ENCODE results near the gene KMT2D. TPM values are rescaled to one million over a fixed set of nuclear protein-coding genes. Genes with fewer than 3 reads are reported as not detected.

The KMT2D gene
- total and polyA plus RNA-seq, 10 of the 15 experiments (the other 5 are each of a cell fraction or from before 2014, with no cell fraction given): 0.51 to 71.5 (median 10.4) TPM

GRCh38 chr12:49018261-49019119 lies 42.1 kb downstream of the KMT2D start, which contains the start of gene PRKAG1 (continued):
- TF ChIP-seq POU2F2 (IDR thresholded peaks at IDR 0.05; ENCODE audit: borderline replicate concordance, low read depth, low read length) (peak; percentile 90), EGR1 (IDR thresholded peaks at IDR 0.05; ENCODE audit: borderline replicate concordance in 1 of 2, low read depth in 2 of 2, low read length in 2 of 2) (peak in 1 of 2 experiments; percentile 28; a peak in 1 of 3 replicates), CHD2 (IDR thresholded peaks at IDR 0.05; ENCODE audit: borderline replicate concordance, low read depth, low read length) (0 out of 2 replicates have a peak, but pooled peaks have one; percentile 47), CBX3 (IDR thresholded peaks at IDR 0.05; ENCODE audit: borderline replicate concordance, low read depth) (no peak), TARDBP (IDR thresholded peaks at IDR 0.05; ENCODE audit: borderline replicate concordance) (no peak; the same call in 1 of the 2 replicates), BACH1 (IDR thresholded peaks at IDR 0.05; ENCODE audit: borderline replicate concordance) (peak; percentile 64), ATF2 (IDR thresholded peaks at IDR 0.05; ENCODE audit: low read length) (0 out of 2 replicates have a peak, but pooled peaks have one; percentile 41), SREBF2 (IDR thresholded peaks at IDR 0.05; ENCODE audit: low read length) (peak; percentile 61; the same call in 1 of the 2 replicates), MLLT1 (IDR thresholded peaks at IDR 0.05) (peak; percentile 59; the same call in 1 of the 2 replicates), RFX5 (IDR thresholded peaks at IDR 0.05; ENCODE audit: low read depth, low read length) (0 out of 2 replicates have a peak, but pooled peaks have one; percentile 47), SMAD5 (IDR thresholded peaks at IDR 0.05; ENCODE audit: low read depth) (peak; percentile 84; the same call in 1 of the 2 replicates), MEF2A (IDR thresholded peaks at IDR 0.05; ENCODE audit: insufficient read depth, low read depth, low read length) (no peak; the same call in 1 of the 2 replicates), ZNF687 (IDR thresholded peaks at IDR 0.05) (peak; percentile 83), NKRF (conservative IDR thresholded peaks at IDR 0.05) (peak; percentile 61), NFIC (IDR thresholded peaks at IDR 0.05; ENCODE audit: low read depth, low read length) (peak; percentile 55; the same call in 1 of the 2 replicates), CREB1 (IDR thresholded peaks at IDR 0.05; ENCODE audit: low read depth) (peak; percentile 96), SMARCA5 (IDR thresholded peaks at IDR 0.05) (peak; percentile 84), GABPA (IDR thresholded peaks at IDR 0.05; ENCODE audit: low read depth) (peak; percentile 95), FOXM1 (IDR thresholded peaks at IDR 0.05; ENCODE audit: low read depth, low read length) (no peak), GATAD2B (conservative IDR thresholded peaks at IDR 0.05; ENCODE audit: low read depth) (peak; percentile 83)

Measured in GM12878 (cell line).